GM12878 (cell line): ENCODE results near the gene CYBC1. TPM values are rescaled to one million over a fixed set of nuclear protein-coding genes. Genes with fewer than 3 reads are reported as not detected.

ENCODE experiments used
- ATAC-seq: fragments of 200-7000 bp; cut with Tn5 transposase; 3 replicates; pipeline ENCODE4 v1.9.1; 2020; ENCODE audit warnings: mild to moderate bottlenecking, moderate library complexity
- BruUV-seq: library from RNA; stranded (reverse); fragments of 400-500 nt; replicated peaks from 2 replicates; lab custom pipeline; 2021; lab: Mats Ljungman, UMichigan
- CTCF ChIA-PET: fragments of 300-600 bp; sonication (Branson Sonifier 250); formaldehyde crosslinking; extraction: SDS; loops from one replicate; lab custom pipeline; 2021; ENCODE audit warnings: inconsistent platforms; lab: Yijun Ruan, JAX
- POLR2A ChIA-PET: fragments of 350-600 bp; formaldehyde crosslinking; extraction: SDS; loops from one replicate; lab custom pipeline; 2021; ENCODE audit warnings: inconsistent platforms; lab: Charles Lee
- RAD21 ChIA-PET: fragments of 300-600 bp; sonication (Branson Sonifier 250); formaldehyde crosslinking; loops from one replicate; lab custom pipeline; 2023; ENCODE audit warnings: antibody characterized with exemption; ENCODE audit not compliant: unreplicated experiment; lab: Charles Lee
- SMC1A ChIA-PET: fragments of 300-600 bp; sonication (Branson Sonifier 250); formaldehyde crosslinking; loops from one replicate; lab custom pipeline; 2023; ENCODE audit not compliant: unreplicated experiment, uncharacterized antibody; lab: Charles Lee
- DNase-seq: peaks from one replicate; pipeline ENCODE4 v3.0.0-alpha.2; 2011; ENCODE audit warnings: low read depth, low spot score
- FAIRE-seq: peaks from 3 replicates; lab custom pipeline; 2011; peaks lifted over from hg19 to GRCh38; lab: Jason Lieb, UNC
- H2AFZ ChIP-seq: 2 replicates; pipeline ENCODE4 v1.6.0; 2011; ENCODE audit warnings: low read depth, low read length, control low read depth; ENCODE audit not compliant: control insufficient read depth
- H3K27ac ChIP-seq: 2 replicates; pipeline ENCODE4 v1.5.1; 2011; ENCODE audit warnings: control low read depth; ENCODE audit not compliant: control insufficient read depth, insufficient read depth
- H3K27me3 ChIP-seq, 2 experiments: replicated peaks in 1 of 2; 2 replicates each; pipeline versions ENCODE4 v1.6.0 to v1.6.1; 2011; ENCODE audit warnings: low read length in 1 of 2; ENCODE audit not compliant: control insufficient read depth in 2 of 2, insufficient read depth in 2 of 2
- H3K36me3 ChIP-seq, 2 experiments: 2 replicates each; pipeline ENCODE4 v1.5.1; 2011; ENCODE audit warnings: low read length in 1 of 2; ENCODE audit not compliant: control insufficient read depth in 2 of 2, insufficient read depth in 2 of 2
- H3K4me1 ChIP-seq: 2 replicates; pipeline ENCODE4 v1.6.1; 2011; ENCODE audit warnings: mild to moderate bottlenecking, low read length, moderate library complexity, mixed read lengths; ENCODE audit not compliant: control insufficient read depth, insufficient read depth
- H3K4me2 ChIP-seq: 2 replicates; pipeline ENCODE4 v1.6.0; 2011; ENCODE audit warnings: control low read depth; ENCODE audit not compliant: control insufficient read depth, insufficient read depth
- H3K4me3 ChIP-seq: fragments of 200-600 bp; sonication (generic); 2 replicates; pipeline ENCODE4 v1.5.1; 2016
- H3K79me2 ChIP-seq: 2 replicates; pipeline ENCODE4 v1.6.0; 2011; ENCODE audit warnings: low read length; ENCODE audit not compliant: control insufficient read depth, insufficient read depth
- H3K9ac ChIP-seq: 2 replicates; pipeline ENCODE4 v1.8.0; 2011; ENCODE audit warnings: low read length, control low read depth, mixed read lengths; ENCODE audit not compliant: control insufficient read depth, insufficient read depth
- H3K9me3 ChIP-seq: replicated peaks from 3 replicates; pipeline ENCODE4 v1.5.1; 2011; ENCODE audit warnings: mild to moderate bottlenecking, low read length; ENCODE audit not compliant: control insufficient read depth, insufficient read depth
- H4K20me1 ChIP-seq: 2 replicates; pipeline ENCODE4 v1.6.0; 2011; ENCODE audit not compliant: control insufficient read depth, insufficient read depth
- ATF7 ChIP-seq: fragments of 450-650 bp; IDR thresholded peaks from 2 replicates; pipeline ENCODE4 v1.6.1; 2016; ENCODE audit warnings: low read depth, mild to moderate bottlenecking
- POLR2A ChIP-seq: IDR thresholded peaks from 2 replicates; pipeline ENCODE4 v1.6.1; 2011; ENCODE audit warnings: low read depth, mild to moderate bottlenecking, low read length
- RBBP5 ChIP-seq: fragments of 200-600 bp; sonication (generic); conservative IDR thresholded peaks from 2 replicates; pipeline ENCODE4 v1.6.1; 2016
- RELA ChIP-seq: fragments of 450-650 bp; IDR thresholded peaks from 2 replicates; pipeline ENCODE4 v1.8.0; 2014; ENCODE audit warnings: borderline replicate concordance; ENCODE audit not compliant: partially characterized antibody
- SPI1 ChIP-seq: IDR thresholded peaks from 2 replicates; pipeline ENCODE4 v1.6.1; 2011; ENCODE audit warnings: low read depth, mild to moderate bottlenecking, low read length, moderate library complexity, borderline replicate concordance; ENCODE audit not compliant: insufficient read depth
- TCF3 ChIP-seq: IDR thresholded peaks from 2 replicates; pipeline ENCODE4 v1.6.1; 2012; ENCODE audit warnings: low read depth, mild to moderate bottlenecking, low read length, borderline replicate concordance; ENCODE audit not compliant: insufficient read depth
- WRNIP1 ChIP-seq: IDR thresholded peaks from 2 replicates; pipeline ENCODE4 v1.6.1; 2011; ENCODE audit warnings: low read depth, low read length, improper control_type of control experiment, borderline replicate concordance
- ZBED1 ChIP-seq: IDR thresholded peaks from 2 replicates; pipeline ENCODE4 v1.6.1; 2016; ENCODE audit warnings: borderline replicate concordance
- WGBS: methylation state at CpG from one replicate; pipeline ENCODE4 v1.1.6; 2016; ENCODE audit warnings: low lambda C conversion rate; ENCODE audit not compliant: insufficient replicate concordance, insufficient coverage; ENCODE audit errors: missing lambda C conversion rate; 5-methylcytosine and 5-hydroxymethylcytosine counted together
- in situ Hi-C: fragments of 300-500 bp; cut with MboI; formaldehyde crosslinking; loops from 9 replicates; pipeline ENCODE4 v1.14.3; 2018; ENCODE audit warnings: mixed read lengths
- intact Hi-C: fragments of 100-400 bp; cut with micrococcal nuclease; formaldehyde crosslinking; loops from one replicate; pipeline ENCODE4 v1.14.2; 2022; ENCODE audit not compliant: unreplicated experiment
- polyA plus RNA-seq, 11 experiments: library from polyadenylated mRNA; depleted of rRNA in 4 of 11; unstranded in 6 of 11; stranded (reverse) in 5 of 11; fragments of >200 nt; fragmentation: Nextera tagmentation in 4 of 11; fragmentation: Illumina TruSeq in 1 of 11; extraction: Ambion mirVana in 4 of 11; extraction: Trizol in 1 of 11; gene quantifications; 1 replicate in 1 of 11; 2 replicates in 10 of 11; pipeline versions ENCODE4 v1.2.1 to v1.2.3, GENCODE V29; 2011 to 2016; ENCODE audit warnings: inconsistent platforms in 2 of 11, missing spikeins in 2 of 11, low read depth in 1 of 11
- total RNA-seq, 4 experiments: library from RNA; depleted of rRNA in 3 of 4; stranded (reverse); fragments of >200 nt in 3 of 4; fragmentation: Illumina TruSeq in 1 of 4; extraction: Trizol in 1 of 4; gene quantifications; 2 replicates each; pipeline versions ENCODE4 v1.2.1 to v1.2.3, GENCODE V29; 2013 to 2021
- TF ChIP-seq, protein P1 (sequence below): fragments of 450-650 bp; IDR thresholded peaks from 2 replicates; pipeline ENCODE4 v1.6.1; 2017; ENCODE audit warnings: mild to moderate bottlenecking, low read depth, inconsistent platforms; ENCODE audit not compliant: poor library complexity, severe bottlenecking
- TF ChIP-seq, protein P2 (sequence below): IDR thresholded peaks from 2 replicates; pipeline ENCODE4 v1.6.1; 2011; ENCODE audit warnings: mild to moderate bottlenecking, low read depth, low read length, moderate library complexity; ENCODE audit not compliant: insufficient replicate concordance
- TF ChIP-seq, protein P3 (sequence below): fragments of 450-650 bp; formaldehyde crosslinking; IDR thresholded peaks from 2 replicates; pipeline ENCODE4 v1.4.0; 2022; ENCODE audit warnings: mild to moderate bottlenecking, moderate library complexity
- TF ChIP-seq, protein P4 (sequence below), 3 experiments: IDR thresholded peaks in 2 of 3; conservative IDR thresholded peaks in 1 of 3; 2 replicates each; pipeline ENCODE4 v1.5.1; 2011; ENCODE audit warnings: low read depth in 3 of 3, low read length in 3 of 3, mild to moderate bottlenecking in 3 of 3, control low read depth in 2 of 3, moderate library complexity in 2 of 3, inconsistent platforms in 1 of 3, mixed read lengths in 1 of 3; ENCODE audit not compliant: control insufficient read depth in 2 of 3, insufficient read depth in 1 of 3; ENCODE audit errors: extremely low read depth in 1 of 3

The CYBC1 gene
- total and polyA plus RNA-seq, 10 of the 15 experiments (the other 5 are each of a cell fraction or from before 2014, with no cell fraction given) = 4.2 to 162 (median 133) TPM

DNA sequence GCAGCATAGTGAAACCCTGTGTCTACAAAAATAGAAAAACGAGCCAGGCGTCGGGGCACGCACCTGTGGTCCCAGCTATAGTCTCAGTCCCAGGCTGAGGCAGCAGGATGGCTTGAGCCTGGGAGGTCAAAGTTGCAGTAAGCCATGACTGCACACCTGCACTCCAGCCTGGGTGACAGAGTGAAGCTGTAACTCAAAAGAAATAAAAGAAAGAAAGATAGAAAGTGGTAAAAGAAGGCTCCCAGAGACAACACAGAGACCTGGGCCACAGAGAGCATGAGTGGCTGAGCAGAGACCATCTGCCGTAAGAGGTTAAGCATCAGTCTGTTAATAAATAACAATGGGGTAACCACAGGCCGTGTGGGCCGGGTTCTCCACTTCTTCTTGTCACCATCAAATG, 47.7 kb downstream of the CYBC1 start:
- RAD21 ChIA-PET = interaction anchor here (0.9 to 1.5 kb wide), 3 partner anchors 10 to 47 kb away, joined by 3 to 6 read pairs (median 3); no protein-coding TSS in a partner anchor
- Histone ChIP-seq H3K4me3 (no peak overlapping the region), H3K4me1 (peaks cover 6% of the 10 kb centered on the region; the same call in 1 of the 2 replicates), H3K9me3 (no peaks in the 10 kb centered on the region), H3K36me3 (peaks cover 2 to 12% of the 10 kb centered on the region in 2 experiments; a peak in 3 of 4 replicates), H3K27me3 (no peaks in the 10 kb centered on the region), H3K27ac (no peak overlapping the region), H3K4me2 (no peak overlapping the region), H3K9ac (no peak overlapping the region), H2AFZ (no peak overlapping the region), H4K20me1 (no peaks in the 10 kb centered on the region), H3K79me2 (no peaks in the 10 kb centered on the region)
- in situ Hi-C loops = no loop called here
- no TSS peak for BruUV-seq
- SMC1A ChIA-PET = interaction anchor here (0.9 to 1.6 kb wide), 2 partner anchors 17 to 30 kb away, joined by 3 to 7 read pairs; no protein-coding TSS in a partner anchor
- 73% methylated on average over 7 of the region's 7 CpGs for WGBS
- CTCF ChIA-PET = interaction anchor here (1.1 to 2.1 kb wide), 2 partner anchors 50 to 52 kb away, joined by 3 to 7 read pairs; no protein-coding TSS in a partner anchor
- POLR2A ChIA-PET = interaction anchor here (1.2 kb wide), 1 partner anchor 32 kb away, joined by 3 read pairs; no protein-coding TSS in a partner anchor
- ATAC-seq (peak; percentile 93), DNase-seq (peak; percentile 45), FAIRE-seq (no peak)
- intact Hi-C loops = loop anchor here (5.0 kb wide), 1 partner anchor 36 kb away; no protein-coding TSS in a partner anchor
- TF ChIP-seq, protein P1, sequence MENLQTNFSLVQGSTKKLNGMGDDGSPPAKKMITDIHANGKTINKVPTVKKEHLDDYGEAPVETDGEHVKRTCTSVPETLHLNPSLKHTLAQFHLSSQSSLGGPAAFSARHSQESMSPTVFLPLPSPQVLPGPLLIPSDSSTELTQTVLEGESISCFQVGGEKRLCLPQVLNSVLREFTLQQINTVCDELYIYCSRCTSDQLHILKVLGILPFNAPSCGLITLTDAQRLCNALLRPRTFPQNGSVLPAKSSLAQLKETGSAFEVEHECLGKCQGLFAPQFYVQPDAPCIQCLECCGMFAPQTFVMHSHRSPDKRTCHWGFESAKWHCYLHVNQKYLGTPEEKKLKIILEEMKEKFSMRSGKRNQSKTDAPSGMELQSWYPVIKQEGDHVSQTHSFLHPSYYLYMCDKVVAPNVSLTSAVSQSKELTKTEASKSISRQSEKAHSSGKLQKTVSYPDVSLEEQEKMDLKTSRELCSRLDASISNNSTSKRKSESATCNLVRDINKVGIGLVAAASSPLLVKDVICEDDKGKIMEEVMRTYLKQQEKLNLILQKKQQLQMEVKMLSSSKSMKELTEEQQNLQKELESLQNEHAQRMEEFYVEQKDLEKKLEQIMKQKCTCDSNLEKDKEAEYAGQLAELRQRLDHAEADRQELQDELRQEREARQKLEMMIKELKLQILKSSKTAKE = no peak
- no peak for TF ChIP-seq WRNIP1
- no peak for TF ChIP-seq TCF3
- TF ChIP-seq RELA = no peak
- no peak for TF ChIP-seq POLR2A
- TF ChIP-seq RBBP5 = no peak
- no peak for TF ChIP-seq SPI1
- TF ChIP-seq, protein P2, sequence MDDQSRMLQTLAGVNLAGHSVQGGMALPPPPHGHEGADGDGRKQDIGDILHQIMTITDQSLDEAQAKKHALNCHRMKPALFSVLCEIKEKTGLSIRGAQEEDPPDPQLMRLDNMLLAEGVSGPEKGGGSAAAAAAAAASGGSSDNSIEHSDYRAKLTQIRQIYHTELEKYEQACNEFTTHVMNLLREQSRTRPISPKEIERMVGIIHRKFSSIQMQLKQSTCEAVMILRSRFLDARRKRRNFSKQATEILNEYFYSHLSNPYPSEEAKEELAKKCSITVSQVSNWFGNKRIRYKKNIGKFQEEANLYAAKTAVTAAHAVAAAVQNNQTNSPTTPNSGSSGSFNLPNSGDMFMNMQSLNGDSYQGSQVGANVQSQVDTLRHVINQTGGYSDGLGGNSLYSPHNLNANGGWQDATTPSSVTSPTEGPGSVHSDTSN = no peak
- TF ChIP-seq ATF7 = 0 out of 2 replicates have a peak, but pooled peaks have one; percentile 23
- TF ChIP-seq ZBED1 = no peak
- TF ChIP-seq, protein P3, sequence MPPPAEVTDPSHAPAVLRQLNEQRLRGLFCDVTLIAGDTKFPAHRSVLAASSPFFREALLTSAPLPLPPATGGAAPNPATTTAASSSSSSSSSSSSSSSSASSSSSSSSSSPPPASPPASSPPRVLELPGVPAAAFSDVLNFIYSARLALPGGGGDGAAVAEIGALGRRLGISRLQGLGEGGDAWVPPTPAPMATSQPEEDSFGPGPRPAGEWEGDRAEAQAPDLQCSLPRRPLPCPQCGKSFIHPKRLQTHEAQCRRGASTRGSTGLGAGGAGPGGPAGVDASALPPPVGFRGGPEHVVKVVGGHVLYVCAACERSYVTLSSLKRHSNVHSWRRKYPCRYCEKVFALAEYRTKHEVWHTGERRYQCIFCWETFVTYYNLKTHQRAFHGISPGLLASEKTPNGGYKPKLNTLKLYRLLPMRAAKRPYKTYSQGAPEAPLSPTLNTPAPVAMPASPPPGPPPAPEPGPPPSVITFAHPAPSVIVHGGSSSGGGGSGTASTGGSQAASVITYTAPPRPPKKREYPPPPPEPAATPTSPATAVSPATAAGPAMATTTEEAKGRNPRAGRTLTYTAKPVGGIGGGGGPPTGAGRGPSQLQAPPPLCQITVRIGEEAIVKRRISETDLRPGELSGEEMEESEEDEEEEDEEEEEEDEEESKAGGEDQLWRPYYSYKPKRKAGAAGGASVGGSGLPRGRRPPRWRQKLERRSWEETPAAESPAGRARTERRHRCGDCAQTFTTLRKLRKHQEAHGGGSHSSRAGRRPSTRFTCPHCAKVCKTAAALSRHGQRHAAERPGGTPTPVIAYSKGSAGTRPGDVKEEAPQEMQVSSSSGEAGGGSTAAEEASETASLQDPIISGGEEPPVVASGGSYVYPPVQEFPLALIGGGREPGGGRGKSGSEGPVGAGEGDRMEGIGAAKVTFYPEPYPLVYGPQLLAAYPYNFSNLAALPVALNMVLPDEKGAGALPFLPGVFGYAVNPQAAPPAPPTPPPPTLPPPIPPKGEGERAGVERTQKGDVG (CRISPR knock-in tag) = no peak
- TF ChIP-seq, protein P4, sequence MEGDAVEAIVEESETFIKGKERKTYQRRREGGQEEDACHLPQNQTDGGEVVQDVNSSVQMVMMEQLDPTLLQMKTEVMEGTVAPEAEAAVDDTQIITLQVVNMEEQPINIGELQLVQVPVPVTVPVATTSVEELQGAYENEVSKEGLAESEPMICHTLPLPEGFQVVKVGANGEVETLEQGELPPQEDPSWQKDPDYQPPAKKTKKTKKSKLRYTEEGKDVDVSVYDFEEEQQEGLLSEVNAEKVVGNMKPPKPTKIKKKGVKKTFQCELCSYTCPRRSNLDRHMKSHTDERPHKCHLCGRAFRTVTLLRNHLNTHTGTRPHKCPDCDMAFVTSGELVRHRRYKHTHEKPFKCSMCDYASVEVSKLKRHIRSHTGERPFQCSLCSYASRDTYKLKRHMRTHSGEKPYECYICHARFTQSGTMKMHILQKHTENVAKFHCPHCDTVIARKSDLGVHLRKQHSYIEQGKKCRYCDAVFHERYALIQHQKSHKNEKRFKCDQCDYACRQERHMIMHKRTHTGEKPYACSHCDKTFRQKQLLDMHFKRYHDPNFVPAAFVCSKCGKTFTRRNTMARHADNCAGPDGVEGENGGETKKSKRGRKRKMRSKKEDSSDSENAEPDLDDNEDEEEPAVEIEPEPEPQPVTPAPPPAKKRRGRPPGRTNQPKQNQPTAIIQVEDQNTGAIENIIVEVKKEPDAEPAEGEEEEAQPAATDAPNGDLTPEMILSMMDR (IDR thresholded peaks at IDR 0.05 in 2 of 3, conservative IDR thresholded peaks at IDR 0.05 in 1 of 3; ENCODE audit: control insufficient read depth in 2 of 3, extremely low read depth in 1 of 3, insufficient read depth in 1 of 3, low read depth in 3 of 3, low read length in 3 of 3) = no peak
